CD4-positive, alpha-beta T cell treated with Interleukin-17A for 1 hour (primary cell): ENCODE results near the gene TMC4.
"Not testable (repeated sequence)": the region's sequence is repeated elsewhere in the genome, so short reads cannot be mapped to it uniquely, and the experiment has no call there.

Source experiments
- DNase-seq: peaks from one replicate; pipeline ENCODE4 v3.0.0-alpha.2; 2020

The TMC4 gene

GRCh38 chr19:54203151-54203611 lies 30.2 kb upstream of the TMC4 start:
- DNase-seq: no peak

GRCh38 chr19:54201980-54202379 lies 29.0 kb upstream of the TMC4 start:
- no peak for DNase-seq

GRCh38 chr19:54201172-54201701 lies 28.3 kb upstream of the TMC4 start:
- no peak for DNase-seq

- DNase-seq: no peak
These were observed 26.4 kb upstream of the TMC4 start for GRCh38 chr19:54199401-54199800.

- DNase-seq: no peak
These were observed 24.2 kb upstream of the TMC4 start for GRCh38 chr19:54197121-54197520.

GRCh38 chr19:54196536-54196935 lies 23.6 kb upstream of the TMC4 start:
- no peak for DNase-seq

- DNase-seq: not testable (repeated sequence)
These were observed 21.5 kb upstream of the TMC4 start for GRCh38 chr19:54194463-54194862.

GRCh38 chr19:54193011-54193410 lies 20.1 kb upstream of the TMC4 start:
- no peak for DNase-seq

- DNase-seq: no peak
These were observed 19.0 kb upstream of the TMC4 start for GRCh38 chr19:54191811-54192453.

GRCh38 chr19:54191011-54191810 lies 18.3 kb upstream of the TMC4 start, which contains the start of gene TSEN34:
TSEN34 (plus strand) TSS chr19:54191308; CDS start chr19:54191365, 57 bp downstream.
- peak; percentile 90 for DNase-seq

- DNase-seq: peak; percentile 100
These were observed 17.6 kb upstream of the TMC4 start for GRCh38 chr19:54190503-54191010.

GRCh38 chr19:54189735-54190502 lies 17.0 kb upstream of the TMC4 start:
- peak; percentile 100 for DNase-seq

GRCh38 chr19:54189145-54189734 lies 16.3 kb upstream of the TMC4 start, which contains the start of gene MBOAT7:
MBOAT7 (minus strand) TSS chr19:54189580; CDS start chr19:54188508, 1,072 bp downstream.
- DNase-seq: no peak

- peak; percentile 70 for DNase-seq
These were observed 15.4 kb upstream of the TMC4 start for GRCh38 chr19:54188215-54188871.

GRCh38 chr19:54186934-54187381 lies 14.0 kb upstream of the TMC4 start:
- DNase-seq: no peak

- DNase-seq: no peak
These were observed 13.4 kb upstream of the TMC4 start for GRCh38 chr19:54186351-54186750.

GRCh38 chr19:54183431-54183830 lies 10.5 kb upstream of the TMC4 start:
- DNase-seq: no peak

- DNase-seq: not testable (repeated sequence)
These were observed 8.9 kb upstream of the TMC4 start for GRCh38 chr19:54181894-54182293.

- DNase-seq: no peak
These were observed 7.7 kb upstream of the TMC4 start for GRCh38 chr19:54180691-54181091.

- DNase-seq: no peak
These were observed 7.0 kb upstream of the TMC4 start for GRCh38 chr19:54179921-54180461.

- no peak for DNase-seq
These were observed 6.4 kb upstream of the TMC4 start for GRCh38 chr19:54179262-54179852.
